Measurements from ENCODE around the gene WASF3.

DNA sequence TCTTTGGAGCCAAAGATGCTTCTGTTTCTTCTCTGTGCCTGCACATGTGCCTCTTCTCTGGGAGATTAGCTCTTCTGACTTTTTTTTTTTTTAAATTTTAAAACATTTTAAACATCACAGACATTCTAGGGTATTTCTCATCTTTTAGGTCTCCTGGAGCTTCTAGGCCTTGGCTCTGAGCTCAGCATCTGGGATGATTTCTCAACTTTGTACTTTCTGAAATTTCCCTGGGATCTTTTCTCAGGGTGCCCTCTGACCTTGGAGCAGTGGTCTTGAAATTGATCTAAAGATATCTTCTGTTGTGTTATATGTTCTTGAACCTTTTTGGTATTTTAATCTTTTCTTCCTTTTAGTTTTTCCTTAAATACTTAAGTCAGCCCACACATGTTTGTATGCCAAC lies 6.2 kb downstream of the WASF3 start:
- TF ChIP-seq, protein P1, sequence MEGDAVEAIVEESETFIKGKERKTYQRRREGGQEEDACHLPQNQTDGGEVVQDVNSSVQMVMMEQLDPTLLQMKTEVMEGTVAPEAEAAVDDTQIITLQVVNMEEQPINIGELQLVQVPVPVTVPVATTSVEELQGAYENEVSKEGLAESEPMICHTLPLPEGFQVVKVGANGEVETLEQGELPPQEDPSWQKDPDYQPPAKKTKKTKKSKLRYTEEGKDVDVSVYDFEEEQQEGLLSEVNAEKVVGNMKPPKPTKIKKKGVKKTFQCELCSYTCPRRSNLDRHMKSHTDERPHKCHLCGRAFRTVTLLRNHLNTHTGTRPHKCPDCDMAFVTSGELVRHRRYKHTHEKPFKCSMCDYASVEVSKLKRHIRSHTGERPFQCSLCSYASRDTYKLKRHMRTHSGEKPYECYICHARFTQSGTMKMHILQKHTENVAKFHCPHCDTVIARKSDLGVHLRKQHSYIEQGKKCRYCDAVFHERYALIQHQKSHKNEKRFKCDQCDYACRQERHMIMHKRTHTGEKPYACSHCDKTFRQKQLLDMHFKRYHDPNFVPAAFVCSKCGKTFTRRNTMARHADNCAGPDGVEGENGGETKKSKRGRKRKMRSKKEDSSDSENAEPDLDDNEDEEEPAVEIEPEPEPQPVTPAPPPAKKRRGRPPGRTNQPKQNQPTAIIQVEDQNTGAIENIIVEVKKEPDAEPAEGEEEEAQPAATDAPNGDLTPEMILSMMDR (IDR thresholded peaks at IDR 0.05; ENCODE audit: low read length), result no peak
- no peak for TF ChIP-seq EZH2 (IDR thresholded peaks at IDR 0.05; ENCODE audit: borderline replicate concordance, low read length)
